ENCODE measurements around the gene FAT1.
A peak's percentile ranks its signal among the peaks of the same experiment; 100 is the strongest.
"Not testable (repeated sequence)": the region's sequence is repeated elsewhere in the genome, so short reads cannot be mapped to it uniquely, and the experiment has no call there.

Gene FAT1

GRCh38 chr4:186765138-186765537 lies 41.5 kb upstream of the FAT1 start:
- no peak overlapping the region for H3K4me3 ChIP-seq (ENCODE audit: low read length)
- DNase-seq (ENCODE audit: low read depth): no peak
- no peak for TF ChIP-seq CTCF (conservative IDR thresholded peaks at IDR 0.05; ENCODE audit: low read depth, low read length)

- no peak for TF ChIP-seq CTCF (conservative IDR thresholded peaks at IDR 0.05; ENCODE audit: low read depth, low read length)
- no peak for DNase-seq (ENCODE audit: low read depth)
- H3K4me3 ChIP-seq (ENCODE audit: low read length): no peak overlapping the region
These were observed 40.8 kb upstream of the FAT1 start for GRCh38 chr4:186764457-186764856.

- TF ChIP-seq CTCF (conservative IDR thresholded peaks at IDR 0.05; ENCODE audit: low read depth, low read length): no peak
- no peak for DNase-seq (ENCODE audit: low read depth)
These were observed 39.2 kb upstream of the FAT1 start for GRCh38 chr4:186762865-186763264.

GRCh38 chr4:186762361-186762760 lies 38.7 kb upstream of the FAT1 start:
- DNase-seq (ENCODE audit: low read depth): no peak
- TF ChIP-seq CTCF (conservative IDR thresholded peaks at IDR 0.05; ENCODE audit: low read depth, low read length): no peak
- H3K4me3 ChIP-seq (ENCODE audit: low read length): no peak overlapping the region

More at GRCh38 chr4:186762865-186763264, 39.2 kb upstream of the FAT1 start:
- H3K4me3 ChIP-seq (ENCODE audit: low read length): no peak overlapping the region

GRCh38 chr4:186761956-186762355 lies 38.3 kb upstream of the FAT1 start:
- DNase-seq (ENCODE audit: low read depth); H3K4me3 ChIP-seq (ENCODE audit: low read length): not testable (repeated sequence)

- DNase-seq (ENCODE audit: low read depth): peak; percentile 66
- no peak for TF ChIP-seq CTCF (conservative IDR thresholded peaks at IDR 0.05; ENCODE audit: low read depth, low read length)
- no peak overlapping the region for H3K4me3 ChIP-seq (ENCODE audit: low read length)
These were observed 37.7 kb upstream of the FAT1 start for GRCh38 chr4:186761393-186761792.

GRCh38 chr4:186760576-186760975 lies 36.9 kb upstream of the FAT1 start:
- DNase-seq (ENCODE audit: low read depth): peak; percentile 82
- TF ChIP-seq CTCF (conservative IDR thresholded peaks at IDR 0.05; ENCODE audit: low read depth, low read length): no peak
- no peak overlapping the region for H3K4me3 ChIP-seq (ENCODE audit: low read length)

GRCh38 chr4:186759990-186760389 lies 36.3 kb upstream of the FAT1 start:
- H3K4me3 ChIP-seq (ENCODE audit: low read length): no peak overlapping the region
- no peak for DNase-seq (ENCODE audit: low read depth)
- TF ChIP-seq CTCF (conservative IDR thresholded peaks at IDR 0.05; ENCODE audit: low read depth, low read length): no peak
